ENCODE measurements around the gene CALB2. TPM values are rescaled to one million over a fixed set of nuclear protein-coding genes. Genes with fewer than 3 reads are reported as not detected.

The CALB2 gene
- total RNA-seq, 1 donor from 2014 or later: 1.0 TPM

GRCh38 chr16:71430744-71431143 lies 72.2 kb downstream of the CALB2 start:
- H3K9me3 ChIP-seq (ENCODE audit: control insufficient read depth in 3 of 3, low read length in 3 of 3): peaks cover 2 to 7% (median 3%) of the 10 kb centered on the region in 3 donors
- H3K27me3 ChIP-seq (ENCODE audit: control insufficient read depth in 3 of 3, insufficient read depth in 3 of 3, low read length in 3 of 3): peaks cover 4 to 18% (median 16%) of the 10 kb centered on the region in 3 donors
- no peaks in the 10 kb centered on the region for H3K36me3 ChIP-seq (ENCODE audit: control insufficient read depth in 3 of 3, insufficient read depth in 3 of 3, low read length in 3 of 3)
- H3K4me1 ChIP-seq (ENCODE audit: control insufficient read depth in 3 of 3, insufficient read depth in 3 of 3, low read length in 3 of 3): no peaks in the 10 kb centered on the region
- no peak overlapping the region for H3K9ac ChIP-seq (ENCODE audit: low read depth in 1 of 3, low read length in 3 of 3)
- no peak overlapping the region for H3K4me3 ChIP-seq (ENCODE audit: low read length in 3 of 3)
- no peak overlapping the region for H3K27ac ChIP-seq (ENCODE audit: low read depth, low read length)

DNA sequence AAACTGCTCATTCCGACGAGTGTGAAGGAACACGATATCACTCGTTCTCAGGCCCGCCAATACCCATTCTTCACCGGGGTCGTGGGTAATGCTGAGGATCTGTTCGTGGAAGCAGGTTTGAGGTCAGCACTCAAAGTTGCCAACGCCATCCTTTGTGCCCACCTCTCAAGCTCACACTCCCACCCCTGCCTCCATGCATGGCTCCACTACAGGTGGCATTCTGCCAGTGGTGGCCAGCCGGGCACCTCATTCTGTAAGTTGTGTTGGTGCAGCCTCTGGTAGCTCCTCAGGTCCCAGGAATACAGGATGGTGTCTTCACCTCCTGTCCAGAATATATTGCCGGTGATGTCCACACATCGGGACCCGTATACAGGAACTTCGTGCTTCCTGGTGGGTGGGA lies 72.7 kb downstream of the CALB2 start:
- Histone ChIP-seq H3K4me1 (ENCODE audit: control insufficient read depth in 3 of 3, insufficient read depth in 3 of 3, low read length in 3 of 3) (no peaks in the 10 kb centered on the region), H3K4me3 (ENCODE audit: low read length in 3 of 3) (no peak overlapping the region), H3K9me3 (ENCODE audit: control insufficient read depth in 3 of 3, low read length in 3 of 3) (peaks cover 2 to 7% (median 3%) of the 10 kb centered on the region in 3 donors), H3K36me3 (ENCODE audit: control insufficient read depth in 3 of 3, insufficient read depth in 3 of 3, low read length in 3 of 3) (no peaks in the 10 kb centered on the region), H3K27ac (ENCODE audit: low read depth, low read length) (no peak overlapping the region), H3K9ac (ENCODE audit: low read depth in 1 of 3, low read length in 3 of 3) (no peak overlapping the region), H3K27me3 (ENCODE audit: control insufficient read depth in 3 of 3, insufficient read depth in 3 of 3, low read length in 3 of 3) (peaks cover 4 to 14% (median 12%) of the 10 kb centered on the region in 3 donors)

- Histone ChIP-seq H3K4me1 (ENCODE audit: control insufficient read depth in 3 of 3, insufficient read depth in 3 of 3, low read length in 3 of 3) (no peaks in the 10 kb centered on the region), H3K4me3 (ENCODE audit: low read length in 3 of 3) (no peak overlapping the region), H3K27ac (ENCODE audit: low read depth, low read length) (no peak overlapping the region), H3K27me3 (ENCODE audit: control insufficient read depth in 3 of 3, insufficient read depth in 3 of 3, low read length in 3 of 3) (peaks cover 4 to 12% (median 8%) of the 10 kb centered on the region in 3 donors), H3K9me3 (ENCODE audit: control insufficient read depth in 3 of 3, low read length in 3 of 3) (peaks cover 2 to 7% (median 3%) of the 10 kb centered on the region in 3 donors), H3K36me3 (ENCODE audit: control insufficient read depth in 3 of 3, insufficient read depth in 3 of 3, low read length in 3 of 3) (no peaks in the 10 kb centered on the region), H3K9ac (ENCODE audit: low read depth in 1 of 3, low read length in 3 of 3) (no peak overlapping the region)
Measured at GRCh38 chr16:71431991-71432390, 73.5 kb downstream of the CALB2 start.

DNA sequence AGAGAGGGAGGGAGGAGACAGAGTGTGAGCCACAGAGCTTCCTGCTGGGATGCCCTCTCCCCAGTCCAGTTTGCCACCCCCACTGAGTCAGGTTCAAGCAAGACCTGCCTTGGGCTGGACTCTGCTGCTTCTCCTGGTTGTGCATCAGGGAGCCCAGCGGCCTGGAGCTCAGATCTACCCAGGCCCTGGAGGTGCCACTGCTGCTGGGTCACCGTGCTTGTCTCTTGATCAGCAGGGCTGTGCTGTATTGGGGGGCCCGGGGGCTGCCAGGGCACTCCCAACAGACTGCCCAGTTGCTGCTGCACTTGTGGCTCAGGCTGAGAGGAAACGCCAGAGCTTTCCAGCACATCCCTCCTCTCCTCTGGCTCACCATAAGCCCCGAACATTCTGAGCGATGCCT lies 74.4 kb downstream of the CALB2 start:
- no peak overlapping the region for H3K9ac ChIP-seq (ENCODE audit: low read depth in 1 of 3, low read length in 3 of 3)
- peaks cover 0 to 7% (median 2%) of the 10 kb centered on the region in 3 donors for H3K9me3 ChIP-seq (ENCODE audit: control insufficient read depth in 3 of 3, low read length in 3 of 3)
- H3K27ac ChIP-seq (ENCODE audit: low read depth, low read length): no peak overlapping the region
- no peak overlapping the region for H3K4me3 ChIP-seq (ENCODE audit: low read length in 3 of 3)
- peaks cover 0 to 10% (median 8%) of the 10 kb centered on the region in 3 donors for H3K27me3 ChIP-seq (ENCODE audit: control insufficient read depth in 3 of 3, insufficient read depth in 3 of 3, low read length in 3 of 3)
- no peaks in the 10 kb centered on the region for H3K36me3 ChIP-seq (ENCODE audit: control insufficient read depth in 3 of 3, insufficient read depth in 3 of 3, low read length in 3 of 3)
- H3K4me1 ChIP-seq (ENCODE audit: control insufficient read depth in 3 of 3, insufficient read depth in 3 of 3, low read length in 3 of 3): no peaks in the 10 kb centered on the region

GRCh38 chr16:71436473-71436872 lies 78.0 kb downstream of the CALB2 start:
- peaks cover 0 to 2% (median 0%) of the 10 kb centered on the region in 3 donors for H3K9me3 ChIP-seq (ENCODE audit: control insufficient read depth in 3 of 3, low read length in 3 of 3)
- H3K9ac ChIP-seq (ENCODE audit: low read depth in 1 of 3, low read length in 3 of 3): no peak overlapping the region
- no peak overlapping the region for H3K27ac ChIP-seq (ENCODE audit: low read depth, low read length)
- H3K36me3 ChIP-seq (ENCODE audit: control insufficient read depth in 3 of 3, insufficient read depth in 3 of 3, low read length in 3 of 3): no peaks in the 10 kb centered on the region
- H3K27me3 ChIP-seq (ENCODE audit: control insufficient read depth in 3 of 3, insufficient read depth in 3 of 3, low read length in 3 of 3): peaks cover 0 to 14% (median 0%) of the 10 kb centered on the region in 3 donors
- H3K4me3 ChIP-seq (ENCODE audit: low read length in 3 of 3): no peak overlapping the region
- H3K4me1 ChIP-seq (ENCODE audit: control insufficient read depth in 3 of 3, insufficient read depth in 3 of 3, low read length in 3 of 3): no peaks in the 10 kb centered on the region

DNA sequence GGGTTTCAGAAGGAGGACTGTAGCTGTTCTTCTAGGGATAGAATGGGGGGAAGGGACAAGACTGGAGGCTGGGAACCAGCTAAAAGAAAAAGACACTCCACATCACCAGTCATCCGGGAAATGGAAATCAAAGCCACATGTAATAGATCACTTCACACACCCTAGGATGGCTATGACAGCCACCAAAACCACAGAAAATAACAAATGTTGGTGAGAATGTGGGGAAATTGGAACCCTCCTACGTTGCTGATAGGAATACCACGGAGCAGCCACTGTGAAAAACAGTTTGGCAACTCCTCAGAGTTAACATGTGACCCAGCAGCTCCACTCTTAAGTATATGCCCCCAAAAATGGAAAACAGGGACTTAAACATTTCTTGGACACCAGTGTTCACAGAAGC lies 81.0 kb downstream of the CALB2 start:
- Histone ChIP-seq H3K9ac (ENCODE audit: low read depth in 1 of 3, low read length in 3 of 3) (no peak overlapping the region), H3K27me3 (ENCODE audit: control insufficient read depth in 3 of 3, insufficient read depth in 3 of 3, low read length in 3 of 3) (peaks cover 0 to 9% (median 0%) of the 10 kb centered on the region in 3 donors), H3K4me1 (ENCODE audit: control insufficient read depth in 3 of 3, insufficient read depth in 3 of 3, low read length in 3 of 3) (no peaks in the 10 kb centered on the region), H3K36me3 (ENCODE audit: control insufficient read depth in 3 of 3, insufficient read depth in 3 of 3, low read length in 3 of 3) (no peaks in the 10 kb centered on the region), H3K9me3 (ENCODE audit: control insufficient read depth in 3 of 3, low read length in 3 of 3) (peaks cover 2 to 17% (median 14%) of the 10 kb centered on the region in 3 donors), H3K4me3 (ENCODE audit: low read length in 3 of 3) (no peak overlapping the region), H3K27ac (ENCODE audit: low read depth, low read length) (no peak overlapping the region)

Other genes with a start within 250 kb of the CALB2 start
- gene HYDIN, start 128.0 kb upstream of the CALB2 start, total RNA-seq: 3.7 TPM
- gene CMTR2, start 69.3 kb upstream of the CALB2 start, total RNA-seq: 26.1 TPM
- not detected for gene TLE7, start 83.3 kb downstream of the CALB2 start, total RNA-seq
- 5.7 TPM for gene ZNF23, start 103.5 kb downstream of the CALB2 start, total RNA-seq
- gene ZNF19, start 130.6 kb downstream of the CALB2 start, total RNA-seq: 1.0 TPM
- gene CHST4, start 167.7 kb downstream of the CALB2 start, total RNA-seq: not detected
- gene TAT, start 218.4 kb downstream of the CALB2 start, total RNA-seq: not detected

Measured in skeletal muscle tissue (tissue), 4 donors.